Vagina (tissue), 2 donors: ENCODE measurements around the gene ACAP1. TPM values are rescaled to one million over a fixed set of nuclear protein-coding genes. Genes with fewer than 3 reads are reported as not detected.
"Not testable (repeated sequence)": the region's sequence is repeated elsewhere in the genome, so short reads cannot be mapped to it uniquely, and the experiment has no call there.

Experiments
- DNase-seq, 2 donors: peaks; one replicate each; pipeline ENCODE4 v3.0.0-alpha.2; 2017; ENCODE audit errors: extremely low spot score in 2 of 2
- H3K27ac ChIP-seq: fragments of 200-600 bp; sonication (generic); one replicate; pipeline ENCODE4 v1.5.1; 2019
- H3K27me3 ChIP-seq: fragments of 200-600 bp; sonication (generic); one replicate; pipeline ENCODE4 v1.5.1; 2019
- H3K36me3 ChIP-seq, 2 donors: fragments of 200-600 bp; sonication (generic); one replicate each; pipeline ENCODE4 v1.5.1; 2017 to 2019
- H3K4me1 ChIP-seq: fragments of 200-600 bp; sonication (generic); one replicate; pipeline ENCODE4 v1.5.1; 2019
- H3K4me3 ChIP-seq, 2 donors: fragments of 200-600 bp; sonication (generic); 1 replicate in 1 of 2; 2 replicates in 1 of 2; pipeline ENCODE4 v1.5.1; 2016 to 2019
- H3K9me3 ChIP-seq: fragments of 200-600 bp; sonication (generic); one replicate; pipeline ENCODE4 v1.5.1; 2019
- POLR2A ChIP-seq, 2 donors: fragments of 450-650 bp; IDR thresholded peaks; one replicate each; pipeline ENCODE4 v1.6.1; 2017; ENCODE audit warnings: antibody characterized with exemption in 2 of 2, mild to moderate bottlenecking in 2 of 2, moderate library complexity in 2 of 2
- POLR2AphosphoS5 ChIP-seq, 2 donors: sonication (generic); formaldehyde crosslinking; IDR thresholded peaks; one replicate each; pipeline ENCODE4 v1.9.0; 2017; ENCODE audit warnings: antibody characterized with exemption in 2 of 2, mild to moderate bottlenecking in 2 of 2, low read depth in 1 of 2; ENCODE audit not compliant: insufficient read depth in 1 of 2
- intact Hi-C: fragments of 100-400 bp; cut with DNase I; formaldehyde crosslinking; loops from one replicate; pipeline ENCODE4 v1.15.1; 2023
- total RNA-seq: library from RNA; depleted of rRNA; stranded (reverse); fragments of >200 nt; gene quantifications from one replicate; pipeline ENCODE4 v1.2.3, GENCODE V29; 2016
- TF ChIP-seq, protein P1 (sequence below), 3 experiments: fragments of 450-650 bp in 2 of 3; fragments of 200-600 bp in 1 of 3; sonication (generic) in 1 of 3; IDR thresholded peaks; one replicate each; pipeline ENCODE4 v1.5.1; 2017 to 2019; ENCODE audit warnings: antibody characterized with exemption in 3 of 3, mild to moderate bottlenecking in 2 of 3, moderate library complexity in 2 of 3

The ACAP1 gene
- total RNA-seq, 1 donor from 2014 or later = 7.6 TPM

DNA sequence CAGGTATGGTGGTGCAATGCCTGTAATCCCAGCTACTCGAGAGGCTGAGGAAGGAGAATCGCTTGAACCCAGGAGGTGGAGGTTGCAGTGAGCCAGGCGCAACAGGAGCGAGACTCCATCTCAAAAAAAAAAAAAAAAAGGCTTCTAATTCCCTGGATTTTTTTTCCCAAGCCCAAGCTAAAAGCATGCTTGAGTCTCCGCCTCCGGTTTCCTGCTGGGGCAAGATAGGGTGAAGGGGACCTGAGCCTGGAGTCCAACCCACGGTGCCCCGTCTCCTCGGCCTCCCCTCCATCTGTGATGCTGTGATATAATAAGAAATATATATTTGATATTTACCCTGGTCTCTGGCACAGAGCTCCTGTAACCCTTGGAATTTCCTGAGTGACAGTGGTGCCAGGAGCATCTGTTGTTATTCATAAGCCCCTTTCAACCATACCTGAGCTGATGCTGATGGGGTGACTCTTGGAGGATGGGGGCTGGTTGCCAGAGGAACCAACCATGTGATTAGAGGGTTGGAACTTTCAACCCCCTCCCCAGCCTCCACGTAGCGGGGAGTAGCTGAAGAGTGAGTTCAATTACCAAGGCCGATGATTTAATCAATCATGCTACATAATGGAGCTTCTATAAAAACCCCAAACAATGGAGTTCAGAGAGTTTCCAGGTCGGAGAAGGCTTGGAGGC is 31.7 kb downstream of the ACAP1 start:
- intact Hi-C loops = no loop called here
- no peak overlapping the region for H3K27ac ChIP-seq
- TF ChIP-seq, protein P1, sequence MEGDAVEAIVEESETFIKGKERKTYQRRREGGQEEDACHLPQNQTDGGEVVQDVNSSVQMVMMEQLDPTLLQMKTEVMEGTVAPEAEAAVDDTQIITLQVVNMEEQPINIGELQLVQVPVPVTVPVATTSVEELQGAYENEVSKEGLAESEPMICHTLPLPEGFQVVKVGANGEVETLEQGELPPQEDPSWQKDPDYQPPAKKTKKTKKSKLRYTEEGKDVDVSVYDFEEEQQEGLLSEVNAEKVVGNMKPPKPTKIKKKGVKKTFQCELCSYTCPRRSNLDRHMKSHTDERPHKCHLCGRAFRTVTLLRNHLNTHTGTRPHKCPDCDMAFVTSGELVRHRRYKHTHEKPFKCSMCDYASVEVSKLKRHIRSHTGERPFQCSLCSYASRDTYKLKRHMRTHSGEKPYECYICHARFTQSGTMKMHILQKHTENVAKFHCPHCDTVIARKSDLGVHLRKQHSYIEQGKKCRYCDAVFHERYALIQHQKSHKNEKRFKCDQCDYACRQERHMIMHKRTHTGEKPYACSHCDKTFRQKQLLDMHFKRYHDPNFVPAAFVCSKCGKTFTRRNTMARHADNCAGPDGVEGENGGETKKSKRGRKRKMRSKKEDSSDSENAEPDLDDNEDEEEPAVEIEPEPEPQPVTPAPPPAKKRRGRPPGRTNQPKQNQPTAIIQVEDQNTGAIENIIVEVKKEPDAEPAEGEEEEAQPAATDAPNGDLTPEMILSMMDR (IDR thresholded peaks at IDR 0.05) = no peak
- TF ChIP-seq POLR2AphosphoS5 (IDR thresholded peaks at IDR 0.05; ENCODE audit: insufficient read depth in 1 of 2, low read depth in 1 of 2) = no peak
- no peak for TF ChIP-seq POLR2A (IDR thresholded peaks at IDR 0.05)

DNA sequence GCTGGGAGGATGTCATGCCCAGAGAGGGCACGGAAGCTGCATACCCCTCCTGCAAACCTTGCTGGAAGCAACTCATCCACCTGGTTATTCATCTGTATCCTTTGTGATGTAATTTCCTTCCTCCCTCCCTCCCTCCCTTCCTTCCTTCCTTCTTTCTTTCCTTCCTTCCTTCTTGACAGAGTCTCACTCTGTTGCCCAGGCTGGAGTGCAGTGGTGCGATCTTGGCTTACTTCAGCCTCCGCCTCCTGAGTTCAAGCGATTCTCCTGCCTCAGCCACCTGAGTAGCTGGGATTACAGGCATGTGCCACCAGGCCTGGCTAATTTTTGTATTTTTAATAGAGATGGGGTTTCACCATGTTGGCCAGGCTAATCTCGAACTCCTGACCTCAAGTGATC is 32.3 kb downstream of the ACAP1 start:
- H3K4me1 ChIP-seq, intact Hi-C loops, DNase-seq, H3K4me3 ChIP-seq, H3K27ac ChIP-seq, H3K27me3 ChIP-seq, H3K36me3 ChIP-seq, H3K9me3 ChIP-seq: not testable (repeated sequence)

More for the DNA sequence above, 31.7 kb downstream of the ACAP1 start:
- Histone ChIP-seq H3K36me3 (no peaks in the 10 kb centered on the region), H3K4me3 (no peak overlapping the region), H3K9me3 (no peaks in the 10 kb centered on the region), H3K4me1 (no peaks in the 10 kb centered on the region), H3K27me3 (no peaks in the 10 kb centered on the region)
- no peak for DNase-seq

DNA sequence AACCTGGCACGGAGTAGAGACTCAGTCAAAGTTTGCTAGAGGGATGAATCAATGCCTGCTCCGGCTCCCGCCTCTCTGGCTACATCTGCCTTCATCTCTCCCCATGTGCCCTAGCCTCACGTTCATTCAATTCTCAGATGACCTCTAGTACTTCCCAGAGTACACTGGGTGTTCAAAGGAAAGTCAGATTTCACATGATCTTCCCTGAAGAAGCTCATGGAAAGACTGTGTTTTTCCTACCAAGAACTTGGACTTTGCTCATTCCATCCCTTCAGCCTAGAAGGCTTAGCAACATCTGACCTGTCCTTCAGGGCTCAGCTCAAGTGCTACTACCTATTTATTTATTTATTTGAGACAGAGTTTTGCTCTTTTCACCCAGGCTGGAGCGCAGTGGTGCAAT is 33.5 kb downstream of the ACAP1 start:
- no peak for DNase-seq
- intact Hi-C loops = no loop called here
- TF ChIP-seq POLR2A (IDR thresholded peaks at IDR 0.05) = no peak
- TF ChIP-seq, protein P1 (IDR thresholded peaks at IDR 0.05) = no peak
- TF ChIP-seq POLR2AphosphoS5 (IDR thresholded peaks at IDR 0.05; ENCODE audit: insufficient read depth in 1 of 2, low read depth in 1 of 2) = no peak
- no peaks in the 10 kb centered on the region for H3K4me1 ChIP-seq
- H3K36me3 ChIP-seq = no peaks in the 10 kb centered on the region
- H3K4me3 ChIP-seq = no peak overlapping the region
- H3K27me3 ChIP-seq = no peaks in the 10 kb centered on the region
- no peak overlapping the region for H3K27ac ChIP-seq
- no peaks in the 10 kb centered on the region for H3K9me3 ChIP-seq

DNA sequence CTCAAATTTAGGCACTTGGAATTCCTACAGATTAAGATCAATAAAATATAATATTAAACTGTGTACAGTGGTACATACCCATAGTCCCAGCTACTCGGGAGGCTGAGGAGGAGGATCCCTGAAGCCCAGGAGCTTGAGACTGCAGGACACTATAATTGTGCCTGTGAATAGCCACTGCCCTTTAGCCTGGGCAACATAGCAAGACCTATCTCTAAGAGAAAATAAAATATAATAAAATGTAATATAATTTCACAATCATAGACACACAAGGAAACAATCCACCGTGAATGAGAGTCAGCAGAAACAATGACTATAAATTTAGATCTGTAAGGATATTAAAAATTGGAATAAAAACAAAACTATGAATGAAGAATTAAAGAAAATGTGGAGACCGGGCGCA is 34.5 kb downstream of the ACAP1 start:
- no peak overlapping the region for H3K4me3 ChIP-seq
- H3K27me3 ChIP-seq = no peaks in the 10 kb centered on the region
- H3K4me1 ChIP-seq = no peaks in the 10 kb centered on the region
- H3K27ac ChIP-seq = no peak overlapping the region
- no peak for DNase-seq
- H3K9me3 ChIP-seq = no peaks in the 10 kb centered on the region
- TF ChIP-seq POLR2A (IDR thresholded peaks at IDR 0.05) (no peak), POLR2AphosphoS5 (IDR thresholded peaks at IDR 0.05; ENCODE audit: insufficient read depth in 1 of 2, low read depth in 1 of 2) (no peak)
- TF ChIP-seq, protein P1 (IDR thresholded peaks at IDR 0.05) = no peak
- H3K36me3 ChIP-seq = no peaks in the 10 kb centered on the region
- intact Hi-C loops = no loop called here

DNA sequence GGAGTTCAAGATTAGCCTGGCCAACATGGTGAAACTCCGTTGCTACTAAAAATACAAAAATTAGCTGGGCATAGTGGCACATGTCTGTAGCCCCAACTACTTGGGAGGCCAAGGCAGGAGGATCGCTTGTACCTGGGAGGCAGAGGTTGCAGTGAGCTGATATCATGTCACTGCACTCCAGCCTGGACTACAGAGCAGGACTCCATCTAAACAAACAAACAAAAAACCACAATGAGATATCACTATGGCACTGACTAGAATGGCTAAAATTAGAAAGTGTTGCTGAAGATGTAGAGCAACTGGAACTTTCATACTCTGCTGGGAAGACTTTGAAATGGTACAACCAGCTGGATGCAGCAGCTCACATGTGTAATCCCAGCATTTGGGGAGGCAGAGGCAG is 38.0 kb downstream of the ACAP1 start:
- intact Hi-C loops = no loop called here
- Histone ChIP-seq H3K27me3 (no peaks in the 10 kb centered on the region), H3K4me3 (no peak overlapping the region), H3K27ac (no peak overlapping the region), H3K9me3 (no peaks in the 10 kb centered on the region), H3K36me3 (no peaks in the 10 kb centered on the region), H3K4me1 (no peaks in the 10 kb centered on the region)
- DNase-seq = no peak
- TF ChIP-seq, protein P1 (IDR thresholded peaks at IDR 0.05) = no peak
- TF ChIP-seq POLR2AphosphoS5 (IDR thresholded peaks at IDR 0.05; ENCODE audit: insufficient read depth in 1 of 2, low read depth in 1 of 2) (no peak), POLR2A (IDR thresholded peaks at IDR 0.05) (no peak)
